ENCODE results near the gene BAIAP3.

BAIAP3 gene

DNA sequence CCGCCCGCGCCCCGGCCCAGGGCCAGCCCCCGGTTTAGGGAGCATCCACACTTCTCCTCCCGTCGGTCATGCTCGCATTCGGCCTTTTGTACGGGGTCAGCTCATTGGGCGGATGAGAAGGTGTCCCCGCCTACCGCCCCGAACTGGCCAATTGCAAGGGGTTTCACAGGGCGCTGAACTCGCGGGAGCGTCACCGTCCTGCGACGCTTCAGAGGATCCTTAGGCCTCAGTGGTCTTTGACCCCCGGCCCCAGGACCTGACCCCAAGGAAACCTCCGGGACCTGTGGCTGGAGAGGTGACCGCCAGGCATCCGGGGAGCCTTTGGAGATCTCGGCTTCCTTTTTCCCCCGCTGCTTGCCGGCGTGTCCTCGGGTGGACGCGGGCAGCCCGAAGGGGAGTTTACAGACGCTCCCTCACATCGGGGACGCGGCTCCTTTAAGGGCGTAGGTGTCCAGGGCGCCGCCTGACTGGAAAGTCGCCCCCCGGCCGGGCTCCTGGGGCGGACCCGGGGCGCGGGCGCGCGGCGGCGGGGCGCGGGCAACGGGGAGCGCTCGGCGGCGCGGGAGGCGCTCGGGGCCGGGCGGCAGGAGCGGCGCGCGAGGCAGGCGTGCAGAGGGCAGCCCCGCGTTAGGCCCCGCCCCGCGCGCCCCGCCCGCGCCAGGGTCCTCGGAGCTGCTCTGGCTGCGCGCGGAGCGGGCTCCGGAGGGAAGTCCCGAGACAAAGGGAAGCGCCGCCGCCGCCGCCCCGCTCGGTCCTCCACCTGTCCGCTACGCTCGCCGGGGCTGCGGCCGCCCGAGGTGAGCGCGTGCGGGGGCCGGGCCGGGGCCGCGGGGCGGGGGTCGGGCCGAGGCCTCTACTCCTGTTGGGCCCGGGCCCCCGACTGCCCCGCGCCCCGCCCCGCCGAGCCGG, 24.2 kb upstream of the BAIAP3 start, which contains the start of gene UBE2I:
Gene UBE2I (plus strand): TSS at position 660 of the 909 bp plus-strand sequence. CDS start 4,395 bp downstream, outside the sequence.
- DNase-seq = peak; percentile 99
- Mint-ChIP-seq H3K4me1 (peaks cover 36 to 62% of the 10 kb centered on the region in 2 donors), H3K36me3 (peaks cover 18 to 22% of the 10 kb centered on the region in 2 donors), H3K27ac (peak within 1 kb of the TSS; percentile 100), H3K9me3 (no peaks in the 10 kb centered on the region), H3K4me3 (peak within 1 kb of the TSS; percentile 96 to 97), H3K27me3 (no peaks in the 10 kb centered on the region)
- ATAC-seq (replicated peaks) = peak; percentile 68 to 79

GRCh38 chr16:1309888-1310831, 23.3 kb upstream of the BAIAP3 start:
- Mint-ChIP-seq H3K36me3 (peaks cover 24 to 26% of the 10 kb centered on the region in 2 donors), H3K9me3 (no peaks in the 10 kb centered on the region), H3K27ac (peak overlapping the region; percentile 97), H3K4me3 (peak overlapping the region; percentile 89 to 97), H3K27me3 (no peaks in the 10 kb centered on the region), H3K4me1 (peaks cover 34 to 55% of the 10 kb centered on the region in 2 donors)
- ATAC-seq (replicated peaks) (peak; percentile 17 to 31), DNase-seq (no peak)

- ATAC-seq (replicated peaks) (peak; percentile 8 to 13), DNase-seq (no peak)
- Mint-ChIP-seq H3K36me3 (peaks cover 24 to 30% of the 10 kb centered on the region in 2 donors), H3K27ac (peak overlapping the region; percentile 97), H3K4me1 (peaks cover 33 to 51% of the 10 kb centered on the region in 2 donors), H3K9me3 (no peaks in the 10 kb centered on the region), H3K27me3 (no peaks in the 10 kb centered on the region), H3K4me3 (peak overlapping the region; percentile 89 to 97)
These were observed 22.6 kb upstream of the BAIAP3 start for GRCh38 chr16:1310832-1311200.

- Mint-ChIP-seq H3K4me1 (peaks cover 28 to 46% of the 10 kb centered on the region in 2 donors), H3K27ac (peak overlapping the region; percentile 97), H3K27me3 (no peaks in the 10 kb centered on the region), H3K4me3 (peak overlapping the region; percentile 89 to 97), H3K36me3 (peaks cover 24 to 35% of the 10 kb centered on the region in 2 donors), H3K9me3 (no peaks in the 10 kb centered on the region)
- no peak for DNase-seq
- no peak for ATAC-seq (replicated peaks)
These were observed 22.2 kb upstream of the BAIAP3 start for GRCh38 chr16:1311212-1311737.

DNA sequence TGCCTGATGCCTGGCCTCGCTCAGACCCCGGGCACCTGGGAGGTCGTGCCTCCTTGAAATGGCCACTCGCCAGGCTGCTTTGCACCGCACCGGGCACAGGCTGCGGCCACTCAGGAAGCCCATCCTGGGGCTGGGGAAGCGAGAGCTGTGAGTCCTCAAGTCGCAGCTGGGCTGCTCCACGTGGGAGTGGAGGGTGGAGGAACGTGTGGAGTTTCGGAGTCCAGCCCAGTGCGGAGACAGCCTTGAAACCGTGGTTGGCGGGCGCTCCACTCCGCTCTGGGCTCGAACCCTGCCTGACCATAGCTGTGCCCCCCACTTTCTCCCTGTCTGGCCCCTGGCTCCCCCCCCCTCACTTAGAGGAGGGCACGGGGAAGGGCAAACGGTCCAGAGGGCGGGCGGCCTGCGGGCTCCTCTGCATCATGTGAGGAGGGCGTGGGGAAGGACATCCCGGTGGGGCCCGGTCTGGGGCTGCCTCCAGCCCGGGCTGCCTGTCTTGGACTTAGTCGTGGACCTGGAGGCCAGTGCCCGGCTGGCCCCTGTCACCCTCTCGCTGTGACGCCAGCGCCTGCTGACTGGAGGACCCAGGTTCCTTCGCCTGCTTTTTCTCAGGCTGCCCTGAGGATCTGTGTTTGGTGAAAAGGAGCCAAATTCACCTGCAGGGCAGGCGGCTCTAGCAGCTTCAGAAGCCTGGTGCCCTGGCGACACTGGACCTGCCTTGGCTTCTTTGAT, 21.5 kb upstream of the BAIAP3 start:
- ATAC-seq (replicated peaks) (no peak), DNase-seq (no peak)
- peak overlapping the region; percentile 56 for H3K27ac Mint-ChIP-seq
- peak overlapping the region; percentile 89 to 97 for H3K4me3 Mint-ChIP-seq
- H3K9me3 Mint-ChIP-seq = no peaks in the 10 kb centered on the region
- H3K4me1 Mint-ChIP-seq = peaks cover 25 to 40% of the 10 kb centered on the region in 2 donors
- no peaks in the 10 kb centered on the region for H3K27me3 Mint-ChIP-seq
- peaks cover 27 to 41% of the 10 kb centered on the region in 2 donors for H3K36me3 Mint-ChIP-seq

DNA sequence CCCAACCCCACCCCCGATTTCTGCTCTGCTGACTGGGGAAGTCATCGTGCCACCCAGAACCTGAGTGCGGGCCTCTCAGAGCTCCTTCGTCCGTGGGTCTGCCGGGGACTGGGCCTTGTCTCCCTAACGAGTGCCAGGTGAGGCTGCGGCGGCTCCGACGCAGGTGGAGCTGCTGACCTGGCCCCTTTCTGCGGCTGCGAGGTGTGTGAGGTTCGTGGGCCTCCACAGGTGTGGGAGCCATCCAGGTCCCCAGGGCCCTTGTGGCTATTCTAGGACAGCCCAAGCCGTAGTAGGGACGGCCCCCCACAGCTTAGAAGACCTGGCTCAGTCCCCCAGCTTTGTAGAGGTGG, 21.0 kb upstream of the BAIAP3 start:
- DNase-seq (no peak), ATAC-seq (replicated peaks) (no peak)
- Mint-ChIP-seq H3K36me3 (peaks cover 28 to 45% of the 10 kb centered on the region in 2 donors), H3K4me3 (peak overlapping the region; percentile 39 to 89), H3K4me1 (peaks cover 21 to 40% of the 10 kb centered on the region in 2 donors), H3K9me3 (no peaks in the 10 kb centered on the region), H3K27ac (peak overlapping the region; percentile 51), H3K27me3 (no peaks in the 10 kb centered on the region)

- Mint-ChIP-seq H3K9me3 (no peaks in the 10 kb centered on the region), H3K36me3 (peaks cover 32 to 49% of the 10 kb centered on the region in 2 donors), H3K27ac (peak overlapping the region; percentile 51), H3K4me1 (peaks cover 20 to 40% of the 10 kb centered on the region in 2 donors), H3K4me3 (peak overlapping the region in 1 of 2 donors; percentile 89), H3K27me3 (no peaks in the 10 kb centered on the region)
- ATAC-seq (replicated peaks) = no peak
- DNase-seq = no peak
These were observed 20.5 kb upstream of the BAIAP3 start for GRCh38 chr16:1312903-1313302.

- Mint-ChIP-seq H3K36me3 (peaks cover 41 to 57% of the 10 kb centered on the region in 2 donors), H3K27ac (peak overlapping the region; percentile 31), H3K27me3 (no peaks in the 10 kb centered on the region), H3K4me3 (no peak overlapping the region), H3K4me1 (peaks cover 23 to 38% of the 10 kb centered on the region in 2 donors), H3K9me3 (no peaks in the 10 kb centered on the region)
- no peak for ATAC-seq (replicated peaks)
- DNase-seq = no peak
These were observed 19.6 kb upstream of the BAIAP3 start for GRCh38 chr16:1313721-1314369.

- Mint-ChIP-seq H3K9me3 (no peaks in the 10 kb centered on the region), H3K4me3 (no peak overlapping the region), H3K36me3 (peaks cover 46 to 61% of the 10 kb centered on the region in 2 donors), H3K4me1 (peaks cover 25 to 38% of the 10 kb centered on the region in 2 donors), H3K27ac (peak overlapping the region; percentile 47), H3K27me3 (no peaks in the 10 kb centered on the region)
- no peak for DNase-seq
- ATAC-seq (replicated peaks) = no peak
These were observed 18.9 kb upstream of the BAIAP3 start for GRCh38 chr16:1314399-1315068.

- Mint-ChIP-seq H3K27ac (peak overlapping the region; percentile 14), H3K36me3 (peaks cover 45 to 61% of the 10 kb centered on the region in 2 donors)
These were observed 18.1 kb upstream of the BAIAP3 start for GRCh38 chr16:1315081-1316032.

GRCh38 chr16:1316033-1316405, 17.4 kb upstream of the BAIAP3 start:
- no peak overlapping the region for H3K4me3 Mint-ChIP-seq
- DNase-seq (no peak), ATAC-seq (replicated peaks) (no peak)
- H3K9me3 Mint-ChIP-seq = no peaks in the 10 kb centered on the region
- no peaks in the 10 kb centered on the region for H3K27me3 Mint-ChIP-seq
- H3K4me1 Mint-ChIP-seq = peaks cover 16 to 32% of the 10 kb centered on the region in 2 donors
- H3K27ac Mint-ChIP-seq = no peak overlapping the region
- peaks cover 41 to 61% of the 10 kb centered on the region in 2 donors for H3K36me3 Mint-ChIP-seq

More at GRCh38 chr16:1315081-1316032, 18.1 kb upstream of the BAIAP3 start:
- Mint-ChIP-seq H3K27me3 (no peaks in the 10 kb centered on the region), H3K9me3 (no peaks in the 10 kb centered on the region), H3K4me3 (no peak overlapping the region), H3K4me1 (peaks cover 23 to 38% of the 10 kb centered on the region in 2 donors)
- ATAC-seq (replicated peaks) (no peak), DNase-seq (no peak)
